GM18873 (cell line): ENCODE data around the gene RNPEPL1.

Source experiments
- ATAC-seq: cut with Tn5 transposase; IDR thresholded peaks from one replicate; pipeline ENCODE4 v1.9.1; 2021; ENCODE audit warnings: mild to moderate bottlenecking, moderate library complexity, moderate number of reproducible peaks; ENCODE audit not compliant: unreplicated experiment, low FRiP score

RNPEPL1 gene

DNA sequence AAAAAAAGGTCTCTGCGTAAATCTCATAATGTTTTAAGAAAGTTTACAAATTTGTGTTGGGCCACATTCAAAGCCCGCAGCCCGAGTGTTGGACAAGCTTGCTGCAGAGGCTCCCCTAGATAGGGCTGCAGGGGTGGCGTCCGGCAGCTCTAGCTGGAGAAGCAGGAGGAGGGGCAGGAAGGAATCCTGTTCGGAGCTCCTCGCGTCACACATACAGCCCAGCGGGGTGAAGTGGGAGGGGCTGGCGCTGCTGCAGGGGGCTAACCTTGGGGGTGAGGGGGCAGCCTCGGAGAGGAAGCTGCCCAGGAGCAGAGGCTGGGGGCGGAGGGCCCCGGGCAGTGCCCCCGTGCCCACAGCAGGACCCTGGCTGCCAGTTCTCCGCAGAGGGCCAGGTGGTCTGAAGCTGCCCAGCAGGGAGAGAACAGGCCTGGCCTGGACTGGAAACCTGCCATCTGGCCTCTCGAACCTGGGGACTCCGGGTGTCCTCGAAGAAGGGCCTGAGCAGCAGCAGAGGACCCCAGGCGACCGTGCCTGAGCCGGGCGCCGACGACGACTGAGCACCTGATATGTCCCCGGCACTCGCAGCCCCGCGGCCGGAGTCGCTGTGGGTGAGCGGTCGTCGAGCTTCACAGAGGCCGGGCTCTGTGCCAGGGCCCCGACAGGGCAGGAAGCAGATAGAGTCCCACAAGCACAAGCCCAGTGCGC lies 54.4 kb downstream of the RNPEPL1 start:
- ATAC-seq, result no peak

DNA sequence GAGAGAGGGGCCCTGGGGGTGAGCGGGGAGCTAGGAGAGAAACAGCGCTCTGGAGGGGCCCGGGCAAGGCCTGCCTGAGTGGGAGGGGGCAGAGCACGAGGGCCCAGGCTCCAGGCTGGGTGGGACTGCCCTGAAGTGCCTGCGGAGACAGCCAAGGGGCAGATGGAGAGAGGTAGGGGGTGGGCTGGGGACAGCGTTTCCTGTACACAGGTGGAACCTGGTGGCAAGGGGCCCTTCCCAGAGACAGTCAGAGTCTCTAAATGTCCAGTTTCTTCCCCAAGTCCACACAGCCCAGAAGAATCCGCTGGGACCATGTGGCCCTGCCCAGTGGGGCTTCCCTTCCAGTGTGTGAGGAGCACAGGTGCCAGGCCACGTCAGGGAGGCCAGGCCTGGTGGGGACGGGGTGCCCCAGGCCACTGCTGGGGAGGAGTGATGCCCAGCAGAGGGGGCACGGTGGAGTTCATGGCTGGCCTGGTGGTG lies 55.3 kb downstream of the RNPEPL1 start:
- ATAC-seq, result no peak

DNA sequence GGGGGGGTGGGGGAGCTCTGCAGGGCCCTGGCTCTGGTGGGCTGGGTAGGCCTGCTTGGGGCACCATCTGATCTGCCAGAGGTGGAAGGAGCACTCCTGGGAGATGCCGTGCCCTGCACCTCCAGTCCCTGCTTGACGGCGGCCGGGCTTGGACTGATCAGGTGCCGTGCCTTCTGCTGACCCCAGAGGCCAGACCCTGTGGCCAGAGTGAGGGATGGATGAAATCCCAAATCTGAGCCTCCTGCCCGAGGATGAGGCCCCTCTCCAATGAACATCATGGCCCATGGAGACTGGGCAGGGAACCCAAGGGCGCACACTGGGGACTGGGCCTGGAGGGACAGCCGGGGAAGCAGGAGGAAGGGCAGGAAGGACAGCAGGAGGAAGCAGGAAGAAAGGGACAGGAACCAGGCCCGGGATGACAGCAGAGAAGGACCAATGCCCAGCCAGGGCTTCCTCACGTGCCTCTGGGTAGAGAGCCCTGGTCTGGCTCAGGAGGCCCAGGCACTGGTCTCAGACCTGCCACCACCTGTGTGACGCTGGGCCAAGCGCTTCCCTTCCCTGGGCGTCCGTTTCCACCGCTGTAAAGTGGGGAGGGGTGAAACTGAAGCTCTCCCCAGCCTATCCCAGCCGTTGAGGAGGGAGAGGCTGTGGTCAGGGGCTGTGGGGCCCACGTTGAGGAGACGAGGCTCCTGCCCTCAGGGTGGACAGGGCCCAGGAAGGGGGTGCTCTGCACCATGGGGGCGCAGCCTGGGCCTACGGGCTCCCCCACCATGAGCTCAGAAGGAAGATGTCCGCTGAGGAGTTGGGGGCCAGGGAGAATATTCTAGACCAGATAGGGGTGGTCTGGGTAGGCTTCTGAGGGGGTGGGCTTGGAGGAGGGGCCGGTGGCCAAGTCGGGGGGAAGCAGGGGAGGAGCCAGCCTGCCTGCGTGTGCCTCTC lies 56.0 kb downstream of the RNPEPL1 start:
- no peak for ATAC-seq

- ATAC-seq, result no peak
Measured at GRCh38 chr2:240624950-240625621, 56.8 kb downstream of the RNPEPL1 start, which contains the start of gene GPR35. Gene GPR35 (plus strand): TSS chr2:240625480. CDS start chr2:240629953, 4,473 bp downstream.

GRCh38 chr2:240626531-240627300 lies 58.4 kb downstream of the RNPEPL1 start:
- ATAC-seq, result no peak

DNA sequence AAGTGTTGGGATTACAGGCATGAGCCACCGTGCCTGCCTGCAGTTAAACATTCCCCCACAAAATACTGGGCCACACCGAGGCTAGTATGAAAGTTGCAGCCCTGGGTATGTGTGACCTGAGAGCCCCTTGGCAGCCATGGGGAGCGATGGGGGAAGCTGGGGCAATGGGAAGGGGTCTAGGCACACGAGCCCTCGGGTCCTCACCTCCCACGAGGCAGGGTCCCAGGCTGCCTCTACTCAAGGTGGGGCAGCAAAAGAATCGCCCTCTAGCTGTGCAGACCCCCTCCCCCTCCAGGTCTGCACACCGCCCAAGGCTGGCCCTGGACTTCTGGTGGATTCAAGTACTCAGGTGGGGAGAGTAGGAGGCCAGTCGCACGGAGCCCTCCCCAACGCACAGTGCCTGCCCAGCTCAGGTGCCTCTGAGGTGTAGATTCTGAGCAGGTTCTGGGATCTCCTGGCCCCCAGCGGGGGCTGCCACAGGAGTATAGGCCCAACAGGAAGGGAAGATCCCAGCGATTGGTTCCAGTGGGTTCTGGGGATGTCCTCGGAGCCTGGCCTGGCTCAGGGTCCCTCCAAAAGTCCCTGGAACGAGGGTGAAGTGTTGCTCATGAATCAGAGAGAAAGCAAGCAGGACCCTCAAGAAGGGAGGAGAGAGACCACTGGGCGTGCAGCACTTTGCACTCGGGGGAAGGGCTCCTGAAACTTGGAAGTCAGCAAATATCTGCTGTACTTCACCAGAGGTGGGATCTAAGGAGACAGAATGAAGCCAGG lies 59.6 kb downstream of the RNPEPL1 start:
- no peak for ATAC-seq

DNA sequence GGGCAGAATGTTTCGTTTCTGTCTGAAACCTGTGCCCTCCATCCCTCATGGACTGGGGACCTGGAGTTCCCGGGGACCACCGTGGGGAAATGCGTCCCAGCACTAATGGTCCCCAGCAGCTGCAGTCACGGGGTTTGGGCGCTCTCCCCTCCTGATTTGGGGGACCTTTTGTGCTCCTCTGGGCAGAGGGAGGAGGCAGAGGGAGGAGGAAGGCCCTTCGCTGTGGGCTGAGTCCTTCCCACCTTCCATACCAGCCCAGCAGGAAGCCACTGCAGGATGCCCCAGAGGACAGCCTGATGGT lies 60.2 kb downstream of the RNPEPL1 start:
- ATAC-seq, result no peak

DNA sequence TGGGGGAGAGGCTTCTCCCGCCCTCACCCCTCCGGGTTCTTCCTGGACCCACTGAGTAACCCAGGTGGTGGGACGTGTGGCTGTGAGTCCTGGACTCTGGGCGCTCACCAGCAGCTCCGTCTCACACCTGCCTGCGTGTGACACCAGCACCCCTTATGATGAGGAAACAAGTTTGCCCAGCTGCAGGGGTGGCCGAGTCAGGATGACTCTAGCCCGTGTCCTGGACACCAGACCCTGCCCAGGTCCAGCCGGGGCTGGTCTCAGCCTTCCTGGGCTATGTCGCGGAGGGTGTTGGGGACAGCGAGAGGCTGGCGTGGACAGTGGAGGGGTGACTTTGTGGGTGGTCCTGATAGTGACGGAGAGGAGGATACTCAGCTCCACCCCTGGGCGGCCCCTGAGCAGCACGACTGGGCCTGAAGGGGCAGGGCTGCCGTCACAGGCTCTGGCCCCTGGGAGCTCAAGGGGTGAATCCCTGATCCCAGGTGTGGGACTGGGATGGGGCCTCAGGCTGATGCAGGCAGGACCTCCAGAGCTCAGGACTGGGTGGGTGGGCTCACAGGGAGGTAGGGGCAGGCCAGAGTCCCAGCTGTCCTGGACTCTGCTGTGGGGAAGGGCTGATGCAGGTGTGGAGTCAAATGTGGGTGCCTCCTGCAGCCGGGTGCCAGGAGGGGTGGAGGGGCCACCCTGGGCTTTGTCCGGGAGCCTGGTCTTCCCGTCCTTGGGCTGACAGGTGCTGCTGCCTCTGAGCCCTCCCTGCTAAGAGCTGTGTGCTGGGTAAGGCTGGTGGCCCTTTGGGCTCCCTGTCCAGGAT lies 60.7 kb downstream of the RNPEPL1 start:
- no peak for ATAC-seq

DNA sequence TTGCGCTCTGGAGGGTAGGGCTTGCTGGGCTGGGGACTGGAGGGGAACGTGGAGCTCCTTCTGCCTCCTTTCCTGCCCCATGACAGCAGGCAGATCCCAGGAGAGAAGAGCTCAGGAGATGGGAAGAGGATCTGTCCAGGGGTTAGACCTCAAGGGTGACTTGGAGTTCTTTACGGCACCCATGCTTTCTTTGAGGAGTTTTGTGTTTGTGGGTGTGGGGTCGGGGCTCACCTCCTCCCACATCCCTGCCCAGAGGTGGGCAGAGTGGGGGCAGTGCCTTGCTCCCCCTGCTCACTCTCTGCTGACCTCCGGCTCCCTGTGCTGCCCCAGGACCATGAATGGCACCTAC lies 61.3 kb downstream of the RNPEPL1 start:
- no peak for ATAC-seq

- no peak for ATAC-seq
Measured at GRCh38 chr2:240629968-240630770, 61.9 kb downstream of the RNPEPL1 start.
